SK-MEL-5 (cell line): ENCODE results near the gene DNAJB6. TPM values are rescaled to one million over a fixed set of nuclear protein-coding genes. Genes with fewer than 3 reads are reported as not detected.

Experiments used
- DNase-seq: peaks from one replicate; pipeline ENCODE4 v3.0.0-alpha.2; 2016; ENCODE audit warnings: low read depth, low spot score
- in situ Hi-C: cut with HindIII; loops from 2 replicates; pipeline ENCODE4 v1.10.0; 2016; ENCODE audit warnings: low sequenced_read_pairs, high pct_unique_total_duplicates, low pct_unique_long_range_greater_than_20kb
- total RNA-seq: library from RNA; depleted of rRNA; stranded (reverse); fragments of >200 nt; shearing (Covaris generic); gene quantifications from 2 replicates; pipeline ENCODE4 v1.2.3, GENCODE V29; 2014

The DNAJB6 gene
- total RNA-seq, 1 experiment from 2014 or later: 120 TPM

DNA sequence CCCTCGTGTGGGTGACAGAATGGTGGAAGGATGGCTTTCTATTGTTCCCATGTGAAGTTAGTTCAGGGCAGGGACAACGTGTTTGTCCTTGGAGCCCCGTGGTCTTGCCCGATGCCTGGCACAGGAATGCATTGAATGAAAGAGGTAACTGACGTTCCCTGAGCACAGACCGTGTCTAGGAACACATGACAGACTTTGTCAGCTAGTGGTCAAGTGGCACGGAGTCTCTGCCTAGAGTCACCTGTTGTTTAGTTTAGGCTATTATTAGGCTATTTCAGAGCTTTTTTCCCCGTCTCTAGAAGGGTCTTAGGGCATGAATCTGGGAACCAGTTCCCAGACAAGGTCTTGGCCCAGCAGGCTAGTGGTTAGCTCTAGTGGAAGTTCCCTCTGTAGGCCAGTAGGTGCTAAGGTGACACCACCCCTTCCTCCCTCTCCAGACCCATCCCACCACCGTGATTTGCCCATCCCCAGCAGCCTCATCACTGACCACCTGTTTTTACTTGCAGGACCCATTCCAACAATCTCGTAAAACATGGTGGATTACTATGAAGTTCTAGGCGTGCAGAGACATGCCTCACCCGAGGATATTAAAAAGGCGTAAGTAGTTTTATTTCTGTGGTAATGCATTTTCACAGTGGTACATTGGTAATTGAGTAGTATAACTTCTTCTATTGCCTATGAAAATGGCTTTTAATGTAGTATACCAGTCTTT is 21.4 kb downstream of the DNAJB6 start:
- in situ Hi-C loops: no loop called here
- DNase-seq: no peak

DNA sequence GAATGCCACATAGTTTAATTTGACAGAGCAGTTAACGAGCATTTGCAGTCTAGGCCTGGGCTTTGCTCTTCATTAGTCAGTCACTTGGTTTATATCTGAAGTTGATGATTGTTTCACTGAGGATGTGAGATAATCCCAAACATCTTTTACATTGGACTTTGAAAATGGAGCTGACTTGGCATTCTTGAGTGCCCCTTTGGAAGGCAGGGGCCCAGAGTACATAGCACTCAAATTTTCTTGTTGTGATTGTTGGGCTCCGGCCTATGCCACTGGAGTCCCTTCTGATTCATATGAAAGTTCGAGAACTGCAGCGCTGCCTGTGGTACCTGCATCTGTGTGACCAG is 21.9 kb downstream of the DNAJB6 start:
- in situ Hi-C loops: no loop called here
- no peak for DNase-seq

DNA sequence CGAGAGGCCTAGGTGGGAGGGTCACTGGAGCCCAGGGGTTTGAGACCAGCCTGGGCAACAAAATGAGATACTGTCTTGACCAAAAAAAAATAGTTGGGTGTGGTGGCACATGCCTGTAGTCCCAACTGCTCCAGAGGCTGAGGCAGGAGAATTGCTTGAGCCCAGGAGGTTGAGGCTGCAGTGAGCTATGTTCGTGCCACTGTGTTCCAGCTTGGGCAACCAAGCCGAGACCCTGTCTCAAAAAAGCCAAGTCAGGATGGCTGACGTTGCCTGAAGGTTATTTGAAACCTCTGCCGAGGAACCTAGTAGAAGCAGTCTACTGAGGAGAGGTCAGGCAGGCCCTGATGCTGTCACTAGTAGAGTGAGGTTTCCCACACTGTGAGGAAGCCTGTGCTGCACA is 22.8 kb downstream of the DNAJB6 start:
- in situ Hi-C loops: no loop called here
- no peak for DNase-seq

DNA sequence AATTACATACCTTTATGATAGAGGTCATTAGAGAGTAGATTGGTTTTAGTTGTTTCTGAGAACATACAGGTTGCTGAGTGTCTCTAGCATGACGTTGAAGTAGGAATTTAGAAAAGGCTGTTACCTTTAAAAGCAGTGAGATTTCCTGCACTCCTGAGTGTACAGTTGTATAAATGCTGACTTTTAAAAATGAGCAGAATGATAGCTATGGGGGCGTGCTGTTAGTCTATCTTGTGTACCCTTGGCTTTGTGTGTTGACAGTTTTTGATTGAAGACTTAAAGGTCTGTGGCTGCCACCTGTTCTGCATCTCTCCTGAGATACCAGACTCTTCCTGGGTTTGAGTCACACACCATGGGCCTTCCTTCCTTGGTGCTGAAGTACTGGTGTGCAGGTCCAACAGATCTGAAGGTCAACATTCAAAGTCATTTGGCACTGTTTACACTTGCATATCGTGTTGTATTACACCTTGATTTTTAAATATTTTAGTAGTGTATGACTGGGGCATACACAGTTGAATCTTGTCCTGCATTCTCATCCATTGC is 23.8 kb downstream of the DNAJB6 start:
- in situ Hi-C loops: no loop called here
- DNase-seq: no peak

DNA sequence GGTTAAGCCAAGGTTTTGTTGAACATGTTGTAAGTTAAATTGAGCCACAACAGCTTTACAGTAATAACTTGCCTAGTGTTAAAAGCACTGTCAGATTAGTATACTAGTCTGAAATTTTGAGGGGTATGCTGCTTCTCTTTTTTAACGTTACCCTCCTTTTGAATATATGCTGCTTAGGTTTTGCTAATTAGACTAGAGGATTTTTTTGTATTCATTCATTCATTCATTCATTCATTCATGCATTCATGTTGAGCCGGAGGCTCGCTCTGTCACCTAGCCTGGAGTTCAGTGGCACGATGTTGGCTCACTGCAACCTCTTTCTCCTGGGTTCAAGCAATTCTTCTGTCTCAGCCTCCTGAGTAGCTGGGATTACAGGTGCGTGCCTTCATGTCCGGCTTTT is 24.7 kb downstream of the DNAJB6 start:
- DNase-seq: no peak
- in situ Hi-C loops: no loop called here

DNA sequence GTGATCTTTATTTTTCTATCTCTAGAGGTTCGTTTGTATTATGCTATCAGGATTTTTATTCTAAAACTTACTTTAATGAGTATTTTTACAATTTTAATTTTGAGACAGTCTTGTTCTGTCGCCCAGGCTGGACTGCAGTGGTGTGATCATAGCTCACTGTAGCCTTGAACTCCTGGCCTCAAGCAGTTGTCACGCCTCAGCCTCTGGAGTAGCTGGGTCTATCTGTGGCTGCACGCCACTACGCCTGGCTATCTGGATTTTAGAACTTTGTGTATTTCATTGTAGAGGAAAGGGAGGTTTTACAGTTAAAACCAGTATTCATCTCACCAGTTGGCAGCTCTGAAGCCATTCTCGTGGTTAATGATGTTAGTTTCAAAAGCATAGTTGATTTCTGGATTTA is 25.9 kb downstream of the DNAJB6 start:
- in situ Hi-C loops: no loop called here
- DNase-seq: no peak

DNA sequence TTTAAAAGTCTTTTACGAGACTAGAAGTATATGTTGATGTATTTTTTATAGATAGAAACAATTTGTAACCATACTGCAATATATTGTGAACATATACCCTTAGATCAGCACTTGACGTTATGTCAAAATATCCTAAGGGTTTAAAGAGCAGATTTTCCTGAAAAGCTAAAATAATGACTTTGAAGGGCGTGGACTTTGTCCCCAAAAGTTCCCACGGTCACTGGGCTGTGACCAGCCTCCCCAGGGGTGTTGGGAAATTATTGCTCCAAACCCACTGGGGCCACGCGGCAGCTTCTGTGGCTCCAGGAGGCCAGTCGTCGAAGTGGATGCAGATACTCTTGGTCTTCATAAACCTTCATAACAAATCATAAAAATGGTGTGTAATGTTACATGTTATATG is 29.9 kb downstream of the DNAJB6 start:
- DNase-seq: no peak
- in situ Hi-C loops: no loop called here

DNA sequence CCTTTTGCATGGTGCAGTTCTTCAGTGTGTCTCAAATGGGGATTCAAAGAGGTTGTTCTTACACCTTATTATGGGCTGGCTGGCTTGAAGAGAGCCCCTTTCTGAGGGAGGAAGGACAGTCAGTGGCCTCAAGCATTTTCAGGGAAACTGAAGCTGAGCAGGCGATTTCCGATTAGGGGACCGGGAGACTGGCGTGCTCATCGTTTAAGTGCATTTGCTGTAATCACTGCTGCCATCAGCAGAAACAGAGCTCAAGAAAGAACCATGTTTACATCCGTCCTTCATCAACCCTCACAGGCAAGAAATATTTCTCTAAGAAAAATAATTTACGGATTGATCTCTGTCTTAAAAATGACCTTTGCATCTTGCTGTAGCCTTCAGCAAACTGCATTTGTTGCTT is 32.2 kb downstream of the DNAJB6 start:
- in situ Hi-C loops: no loop called here
- DNase-seq: no peak

DNA sequence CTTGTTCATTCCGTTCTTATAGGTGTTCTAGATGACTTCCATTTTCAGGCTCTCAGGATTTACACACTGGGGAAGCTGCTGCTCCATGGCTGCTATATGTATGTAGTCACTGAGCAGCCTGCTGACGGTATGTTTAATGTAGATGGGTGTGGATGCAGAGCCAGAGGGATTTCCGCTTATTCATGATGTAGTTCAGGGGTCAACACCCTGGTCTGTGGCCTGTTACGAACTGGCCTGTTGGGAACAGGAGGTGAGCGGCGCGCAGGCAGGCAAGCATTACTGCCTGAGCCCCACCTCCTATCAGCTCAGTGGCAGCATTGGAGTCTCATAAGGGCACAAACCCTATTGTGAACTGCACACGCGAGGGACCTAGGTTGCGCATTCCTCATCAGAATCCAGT is 33.9 kb downstream of the DNAJB6 start:
- in situ Hi-C loops: no loop called here
- no peak for DNase-seq

DNA sequence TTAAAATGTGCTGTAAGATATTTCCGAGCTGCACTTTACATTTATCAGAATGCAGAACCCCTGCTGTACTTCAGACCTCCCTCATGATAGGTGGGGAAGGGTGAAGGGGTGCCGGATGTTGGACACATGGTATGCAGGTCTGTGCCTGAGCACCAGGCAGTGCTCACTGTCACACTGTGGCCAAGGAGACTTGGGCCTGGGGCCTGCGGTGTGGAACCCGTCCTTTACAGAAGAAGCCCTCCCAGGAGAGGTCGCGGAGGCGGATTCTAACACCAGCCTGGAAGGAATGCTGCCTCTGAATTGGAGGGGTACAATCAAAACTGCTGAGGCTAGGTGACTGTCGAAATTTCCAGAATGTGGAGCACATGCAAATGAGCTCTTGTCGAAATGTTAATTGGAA is 34.5 kb downstream of the DNAJB6 start:
- in situ Hi-C loops: no loop called here
- DNase-seq: no peak

DNA sequence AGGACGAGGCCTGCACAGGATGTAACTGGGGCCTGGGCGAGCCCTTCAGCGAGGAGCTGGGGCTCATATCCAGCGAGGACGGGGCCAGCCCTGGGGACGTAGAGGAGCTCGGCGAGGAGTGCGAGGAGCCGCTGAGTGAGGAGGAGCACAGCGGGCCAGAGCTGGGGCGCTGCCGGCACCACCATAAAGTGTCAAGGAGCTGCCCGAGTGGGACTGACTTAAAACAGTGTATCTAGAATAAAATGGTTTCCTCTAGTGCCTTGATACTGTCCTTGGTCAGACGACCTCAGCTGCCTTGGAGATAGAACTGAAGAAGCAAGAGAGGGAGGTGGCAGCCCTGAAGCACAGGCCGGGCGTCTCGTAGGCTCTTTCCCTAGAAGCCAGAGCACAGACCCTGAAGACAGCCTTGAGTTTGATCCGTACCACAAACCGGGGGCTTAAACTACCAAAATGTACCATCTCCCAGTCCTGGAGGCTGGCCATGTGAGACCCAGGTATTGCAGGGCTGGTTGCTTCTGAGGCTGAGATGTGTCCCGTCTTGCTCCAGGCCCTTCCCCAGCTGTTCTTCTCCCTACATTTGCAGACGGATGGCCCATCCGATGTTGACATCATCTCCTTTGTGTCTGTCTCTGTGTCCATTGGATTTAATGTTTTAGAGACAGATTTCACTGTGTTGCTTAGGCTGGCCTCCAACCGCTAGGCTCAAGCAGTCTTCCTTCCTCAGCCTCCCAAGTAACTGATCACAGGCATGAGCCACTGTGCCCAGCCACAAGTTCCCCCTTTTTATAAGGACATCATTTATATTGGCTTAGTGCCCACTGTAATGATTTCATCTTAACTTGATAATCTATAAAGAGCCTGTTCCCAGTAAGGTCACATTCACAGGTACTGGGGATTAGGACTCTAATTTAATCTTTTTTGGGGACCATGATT is 35.8 kb downstream of the DNAJB6 start:
- in situ Hi-C loops: no loop called here
- no peak for DNase-seq

DNA sequence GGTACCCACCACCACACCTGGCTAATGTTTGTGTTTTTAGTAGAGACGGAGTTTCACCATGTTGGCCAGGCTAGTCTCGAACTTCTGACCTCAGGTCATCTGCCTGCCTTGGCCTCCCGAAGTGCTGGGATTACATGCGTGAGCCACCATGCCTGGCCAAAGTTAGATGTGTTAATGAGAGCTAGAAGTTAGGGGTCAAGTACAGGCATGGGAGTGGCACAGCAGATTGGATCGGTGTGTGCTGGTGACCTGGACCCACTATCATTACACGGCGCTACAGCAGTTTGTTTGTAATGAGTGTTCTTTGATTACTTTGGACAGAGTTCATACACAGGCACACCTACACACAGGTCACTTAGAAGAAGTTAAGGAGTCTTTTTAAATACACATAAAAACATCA is 36.7 kb downstream of the DNAJB6 start:
- no peak for DNase-seq
- in situ Hi-C loops: no loop called here

DNA sequence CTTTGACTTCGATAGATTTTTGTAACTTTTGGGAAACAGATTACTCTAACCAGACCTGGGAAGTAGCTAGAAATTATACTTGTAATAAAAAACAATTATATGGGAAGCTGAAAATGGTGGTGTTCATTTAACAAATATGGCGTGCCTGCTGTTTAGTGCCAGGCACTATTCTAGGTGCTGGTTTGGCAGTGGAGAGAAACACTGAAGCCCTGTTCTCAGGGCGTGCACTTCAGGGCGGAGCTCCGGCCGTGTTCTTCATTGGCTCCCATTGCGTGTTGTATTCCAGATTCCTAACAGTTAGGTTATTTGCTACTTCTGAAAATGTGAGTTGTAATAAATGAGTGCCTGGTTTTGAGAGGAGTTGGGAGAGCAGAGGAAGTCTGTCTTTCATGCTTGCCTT is 38.6 kb downstream of the DNAJB6 start:
- no peak for DNase-seq
- in situ Hi-C loops: no loop called here

DNA sequence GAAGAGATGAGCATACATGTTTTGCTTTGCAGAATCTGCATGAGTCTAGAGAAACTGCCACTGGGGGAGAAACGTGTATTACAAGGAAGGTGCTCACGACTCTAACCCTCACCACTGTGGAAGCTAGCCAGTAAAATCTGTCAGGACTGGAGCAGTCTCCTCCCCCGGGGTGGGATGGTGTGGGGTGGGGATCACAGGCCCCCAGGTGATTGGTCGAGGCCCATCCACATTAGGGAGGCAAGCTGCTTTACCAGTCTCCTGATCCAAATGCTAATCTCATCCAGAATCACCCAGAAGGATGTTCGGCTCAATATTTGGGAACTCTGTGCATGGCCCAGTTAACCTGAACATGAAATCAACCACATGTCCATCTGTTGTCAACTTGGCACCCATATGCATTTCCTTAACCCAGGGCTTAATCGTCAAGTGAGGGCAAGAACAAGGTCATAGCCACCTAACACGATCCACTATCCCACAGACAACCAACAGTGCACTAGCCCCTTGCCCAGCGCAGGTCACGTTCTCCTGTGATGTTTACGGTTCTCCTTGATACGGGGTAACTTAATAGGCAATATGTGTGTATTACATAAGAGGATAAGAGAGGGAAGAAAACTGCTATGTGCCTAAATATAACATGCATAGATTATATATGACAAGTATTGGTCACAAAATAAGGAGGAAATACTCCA is 40.8 kb downstream of the DNAJB6 start:
- in situ Hi-C loops: no loop called here
- DNase-seq: no peak

DNA sequence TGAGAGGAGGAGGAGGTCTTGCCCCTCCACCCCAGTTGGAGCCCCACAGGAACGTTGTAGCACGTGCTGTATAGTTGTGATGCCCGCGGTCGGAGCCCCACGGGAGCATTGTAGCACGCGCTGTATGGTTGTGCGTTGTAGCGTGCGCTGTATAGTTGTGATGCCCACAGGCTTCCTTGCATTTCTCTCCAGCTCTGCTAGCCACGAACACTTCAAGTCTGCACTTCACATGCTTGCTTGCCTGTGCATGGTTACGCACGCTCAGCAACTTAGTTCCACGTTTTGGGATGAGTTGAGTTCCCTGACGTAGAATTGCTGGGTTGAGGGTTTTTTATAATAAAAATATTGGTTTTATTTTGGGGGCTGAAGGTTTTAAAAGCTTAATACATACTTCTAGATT is 41.6 kb downstream of the DNAJB6 start:
- no peak for DNase-seq
- in situ Hi-C loops: no loop called here

DNA sequence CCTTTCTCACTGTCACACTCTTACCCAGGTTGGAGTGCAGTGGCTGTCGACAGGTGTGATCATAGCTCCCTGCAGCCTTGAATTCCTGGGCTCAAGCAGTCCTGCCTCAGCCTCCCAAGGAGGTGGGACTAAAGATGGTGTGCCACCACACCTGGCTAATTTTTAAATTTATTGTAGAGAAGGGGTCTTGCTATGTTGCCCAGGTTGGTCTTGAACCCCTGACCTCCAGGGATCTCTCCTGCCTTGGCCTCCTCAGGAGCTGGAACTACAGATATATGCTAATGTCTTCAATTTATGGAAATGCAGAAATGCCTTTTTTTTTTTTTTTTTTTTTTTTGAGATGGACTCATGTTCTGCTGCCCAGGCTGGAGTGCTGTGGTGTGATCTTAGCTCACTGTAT is 42.7 kb downstream of the DNAJB6 start:
- DNase-seq: no peak
- in situ Hi-C loops: no loop called here

DNA sequence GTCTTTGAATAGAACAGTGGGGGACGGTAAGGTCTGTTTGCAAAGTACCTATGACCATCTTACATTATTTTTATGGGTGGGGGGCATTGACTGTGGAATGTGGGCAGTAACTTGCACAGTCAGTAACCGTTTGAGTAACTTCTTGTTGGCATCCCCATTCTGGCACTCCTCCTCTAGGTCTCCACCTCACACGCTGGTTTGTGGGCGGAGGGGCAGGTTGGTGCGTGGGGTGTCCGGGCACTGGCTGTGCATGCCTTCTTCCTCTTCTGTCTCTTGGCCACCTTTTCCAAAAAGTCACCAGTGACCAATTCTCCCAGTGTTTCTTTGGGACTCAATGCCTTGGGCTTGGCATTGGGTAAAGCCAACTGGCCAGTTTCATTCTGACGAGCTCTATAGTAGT is 43.6 kb downstream of the DNAJB6 start:
- no peak for DNase-seq
- in situ Hi-C loops: no loop called here

DNA sequence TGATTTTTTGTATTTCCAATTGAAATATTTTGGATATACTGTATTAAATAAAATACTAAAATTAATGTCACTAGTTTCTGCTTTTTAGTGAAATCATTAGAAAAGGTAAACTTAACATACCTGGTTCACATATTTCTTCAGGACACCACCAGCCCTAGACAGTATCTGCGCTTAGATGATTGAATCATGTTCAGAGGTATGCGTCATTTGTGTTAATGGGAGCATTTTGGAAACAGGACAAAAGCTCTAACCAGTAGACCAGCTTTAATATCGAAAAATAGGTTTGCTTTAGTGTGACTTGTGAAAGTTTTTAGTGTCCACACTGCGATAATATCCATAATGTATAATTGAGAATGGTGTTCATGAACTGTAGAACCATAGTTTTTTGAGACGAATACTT is 47.1 kb downstream of the DNAJB6 start:
- in situ Hi-C loops: no loop called here
- no peak for DNase-seq
